SK-N-SH (cell line): Measurements from ENCODE around the gene ONECUT1. TPM values are rescaled to one million over a fixed set of nuclear protein-coding genes. Genes with fewer than 3 reads are reported as not detected.

Source experiments
- CTCF ChIA-PET: fragments of 300-600, 350-600 bp; formaldehyde crosslinking; extraction: SDS; loops from one replicate; lab custom pipeline; 2021; lab: Yijun Ruan, JAX
- POLR2A ChIA-PET: fragments of 350-600 bp; sonication (Branson Sonifier 250); formaldehyde crosslinking; extraction: SDS; loops from one replicate; lab custom pipeline; 2020; ENCODE audit warnings: antibody characterized with exemption, inconsistent platforms; lab: Yijun Ruan, JAX
- DNase-seq: peaks from one replicate; pipeline ENCODE4 v3.0.0; 2012
- H2AFZ ChIP-seq: fragments of 200-600 bp; sonication (generic); 2 replicates; pipeline ENCODE4 v1.8.1; 2016; ENCODE audit warnings: antibody characterized with exemption, mild to moderate bottlenecking, low read depth
- H3F3A ChIP-seq: fragments of 200-600 bp; sonication (generic); replicated peaks from 2 replicates; pipeline ENCODE3; 2016; ENCODE audit warnings: antibody characterized with exemption, mild to moderate bottlenecking; ENCODE audit not compliant: insufficient read depth
- H3K27ac ChIP-seq, 2 experiments: fragments of 200-500 bp in 1 of 2; fragments of 200-600 bp in 1 of 2; sonication (Bioruptor generic) in 1 of 2; sonication (generic), shearing (Covaris generic) in 1 of 2; 2 replicates each; pipeline versions ENCODE4 v1.5.1 to v1.6.1; 2014 to 2016; ENCODE audit warnings: low read depth in 2 of 2, inconsistent platforms in 1 of 2, low read length in 1 of 2, mild to moderate bottlenecking in 1 of 2, mixed read lengths in 1 of 2
- H3K27me3 ChIP-seq: fragments of 200-600 bp; sonication (generic), shearing (Covaris generic); 2 replicates; pipeline ENCODE4 v1.6.1; 2016; ENCODE audit warnings: mixed run types; ENCODE audit not compliant: insufficient read depth
- H3K36me3 ChIP-seq, 2 experiments: fragments of 200-500 bp in 1 of 2; fragments of 200-600 bp in 1 of 2; sonication (Bioruptor generic) in 1 of 2; sonication (generic) in 1 of 2; replicated peaks in 1 of 2; 2 replicates each; pipeline versions ENCODE3 to v1.5.1; 2014 to 2016; ENCODE audit warnings: low read length in 1 of 2, mild to moderate bottlenecking in 1 of 2; ENCODE audit not compliant: insufficient read depth in 2 of 2, control insufficient read depth in 1 of 2
- H3K4me1 ChIP-seq, 2 experiments: fragments of 200-500 bp in 1 of 2; fragments of 200-600 bp in 1 of 2; sonication (Bioruptor generic) in 1 of 2; sonication (generic), shearing (Covaris generic) in 1 of 2; 2 replicates each; pipeline versions ENCODE4 v1.5.1 to v1.6.1; 2014 to 2016; ENCODE audit warnings: low read depth in 1 of 2, low read length in 1 of 2, mixed run types in 1 of 2; ENCODE audit not compliant: insufficient read depth in 2 of 2, control insufficient read depth in 1 of 2
- H3K4me2 ChIP-seq: fragments of 200-600 bp; sonication (generic), shearing (Covaris generic); 2 replicates; pipeline ENCODE4 v1.6.1; 2017; ENCODE audit warnings: mixed run types
- H3K4me3 ChIP-seq, 2 experiments: fragments of 200-500 bp in 1 of 2; fragments of 200-600 bp in 1 of 2; sonication (Bioruptor generic) in 1 of 2; sonication (generic), shearing (Covaris generic) in 1 of 2; 2 replicates each; pipeline versions ENCODE4 v1.5.1 to v1.8.1; 2014 to 2016; ENCODE audit warnings: low read depth in 2 of 2, inconsistent platforms in 1 of 2, low read length in 1 of 2, mild to moderate bottlenecking in 1 of 2, mixed read lengths in 1 of 2, moderate library complexity in 1 of 2
- H3K79me2 ChIP-seq: fragments of 200-600 bp; sonication (generic); 2 replicates; pipeline ENCODE4 v1.8.1; 2017; ENCODE audit warnings: mild to moderate bottlenecking; ENCODE audit not compliant: insufficient read depth
- H3K9ac ChIP-seq: fragments of 200-600 bp; sonication (generic); 2 replicates; pipeline ENCODE4 v1.6.1; 2017; ENCODE audit warnings: mixed run types
- H3K9me2 ChIP-seq: fragments of 200-600 bp; sonication (generic); 2 replicates; pipeline ENCODE4 v1.6.1; 2017; ENCODE audit warnings: mixed run types
- H3K9me3 ChIP-seq: fragments of 200-600 bp; sonication (generic); 2 replicates; pipeline ENCODE4 v1.6.1; 2017; ENCODE audit warnings: mixed run types, mild to moderate bottlenecking, moderate library complexity
- H4K20me1 ChIP-seq: fragments of 200-600 bp; sonication (generic); 2 replicates; pipeline ENCODE4 v1.6.1; 2017; ENCODE audit warnings: mild to moderate bottlenecking, mixed run types; ENCODE audit not compliant: insufficient read depth
- CTCF ChIP-seq: fragments of 200-600 bp; sonication (generic); IDR thresholded peaks from 2 replicates; pipeline ENCODE4 v1.6.1; 2017; ENCODE audit warnings: antibody characterized with exemption, mild to moderate bottlenecking, moderate library complexity
- EP300 ChIP-seq, 2 experiments: IDR thresholded peaks; 2 replicates each; pipeline versions ENCODE4 v1.4.0 to v1.6.1; 2012; ENCODE audit warnings: borderline replicate concordance in 1 of 2, low read depth in 1 of 2, low read length in 1 of 2
- EZH2phosphoT487 ChIP-seq: fragments of 200-600 bp; sonication (generic); IDR thresholded peaks from 2 replicates; pipeline ENCODE4 v1.6.1; 2017; ENCODE audit warnings: low read depth, mixed run types, mild to moderate bottlenecking, antibody characterized with exemption, moderate library complexity, borderline replicate concordance
- FOXJ3 ChIP-seq: sonication (generic); formaldehyde crosslinking; IDR thresholded peaks from 2 replicates; pipeline ENCODE4 v1.5.1; 2020; ENCODE audit warnings: mild to moderate bottlenecking, missing genetic modification reagents
- FOXM1 ChIP-seq: IDR thresholded peaks from 2 replicates; pipeline ENCODE4 v1.4.0; 2012; ENCODE audit warnings: low read depth, mild to moderate bottlenecking
- GABPA ChIP-seq: IDR thresholded peaks from 2 replicates; pipeline ENCODE4 v1.4.0; 2012; ENCODE audit warnings: low read depth, mild to moderate bottlenecking
- IRF3 ChIP-seq: fragments of 150-350 bp; IDR thresholded peaks from 2 replicates; pipeline ENCODE4 v1.6.1; 2016; ENCODE audit warnings: mild to moderate bottlenecking, low read depth, low read length
- JUND ChIP-seq: IDR thresholded peaks from 2 replicates; pipeline ENCODE4 v1.4.0; 2012
- MAX ChIP-seq: IDR thresholded peaks from 2 replicates; pipeline ENCODE4 v1.4.0; 2012; ENCODE audit warnings: low read depth
- POLR2AphosphoS5 ChIP-seq: IDR thresholded peaks from 2 replicates; pipeline ENCODE4 v1.6.1; 2012; ENCODE audit warnings: low read depth, low read length
- RAD21 ChIP-seq: IDR thresholded peaks from 2 replicates; pipeline ENCODE4 v1.6.1; 2012; ENCODE audit warnings: mild to moderate bottlenecking, low read length
- TAF1 ChIP-seq: IDR thresholded peaks from 2 replicates; pipeline ENCODE4 v1.6.1; 2012; ENCODE audit warnings: low read depth, mild to moderate bottlenecking, low read length, moderate library complexity, borderline replicate concordance
- USF2 ChIP-seq: fragments of 150-350 bp; IDR thresholded peaks from 2 replicates; pipeline ENCODE4 v1.6.1; 2017; ENCODE audit warnings: antibody characterized with exemption, low read length, low read depth, borderline replicate concordance
- YY1 ChIP-seq: IDR thresholded peaks from 2 replicates; pipeline ENCODE4 v1.4.0; 2012; ENCODE audit warnings: low read depth, mild to moderate bottlenecking
- WGBS: methylation state at CpG from one replicate; pipeline ENCODE4 v1.1.6; 2017; ENCODE audit warnings: low lambda C conversion rate; 5-methylcytosine and 5-hydroxymethylcytosine counted together
- polyA plus RNA-seq, 3 experiments: library from polyadenylated mRNA; depleted of rRNA; stranded (reverse); fragments of >200 nt; gene quantifications; 2 replicates each; pipeline ENCODE4 v1.2.3, GENCODE V29; 2012
- TF ChIP-seq, protein P1 (sequence below): IDR thresholded peaks from 2 replicates; pipeline ENCODE4 v1.4.0; 2012; ENCODE audit warnings: low read depth, borderline replicate concordance

The ONECUT1 gene
- polyA plus RNA-seq, 1 of the 3 experiments (the other 2 are of a cell fraction) = not detected

GRCh38 chr15:52731004-52731403 is 59.1 kb downstream of the ONECUT1 start:
- no peak overlapping the region for H3K9ac ChIP-seq
- H3F3A ChIP-seq = peaks cover 2% of the 10 kb centered on the region
- H4K20me1 ChIP-seq = no peaks in the 10 kb centered on the region
- H3K36me3 ChIP-seq = no peaks in the 10 kb centered on the region
- no peak for DNase-seq
- no peaks in the 10 kb centered on the region for H3K79me2 ChIP-seq
- H3K27me3 ChIP-seq = no peaks in the 10 kb centered on the region
- no peak overlapping the region for H3K4me2 ChIP-seq
- TF ChIP-seq USF2 (no peak), YY1 (no peak)
- TF ChIP-seq, all 33 proteins: peak for 0
- ChIA-PET CTCF (interaction anchor here (0.6 to 1.9 kb wide), 6 partner anchors 36 to 475 kb away, joined by 3 to 10 read pairs (median 3); no protein-coding TSS in a partner anchor), POLR2A (no interaction called here)
- WGBS = 66% methylated on average over 3 of the region's 3 CpGs
- H2AFZ ChIP-seq = no peak overlapping the region
- H3K9me2 ChIP-seq = no peaks in the 10 kb centered on the region
- no peak overlapping the region for H3K4me3 ChIP-seq
- peaks cover 4 to 18% of the 10 kb centered on the region in 2 experiments for H3K4me1 ChIP-seq
- H3K27ac ChIP-seq = no peak overlapping the region
- H3K9me3 ChIP-seq = no peaks in the 10 kb centered on the region

GRCh38 chr15:52730594-52730993 is 59.5 kb downstream of the ONECUT1 start:
- H4K20me1 ChIP-seq = no peaks in the 10 kb centered on the region
- H3K4me3 ChIP-seq = no peak overlapping the region
- H3K79me2 ChIP-seq = no peaks in the 10 kb centered on the region
- H3F3A ChIP-seq = peaks cover 2% of the 10 kb centered on the region
- CTCF ChIA-PET = interaction anchor here (1.0 to 1.9 kb wide), 3 partner anchors 377 to 474 kb away, joined by 3 to 10 read pairs (median 3); no protein-coding TSS in a partner anchor
- H3K27me3 ChIP-seq = no peaks in the 10 kb centered on the region
- H3K9me3 ChIP-seq = no peaks in the 10 kb centered on the region
- no peak for DNase-seq
- 93% methylated on average over 7 of the region's 7 CpGs for WGBS
- no peak overlapping the region for H3K9ac ChIP-seq
- no peak overlapping the region for H2AFZ ChIP-seq
- H3K27ac ChIP-seq = no peak overlapping the region
- H3K9me2 ChIP-seq = no peaks in the 10 kb centered on the region
- POLR2A ChIA-PET = no interaction called here
- H3K4me1 ChIP-seq = peaks cover 4 to 18% of the 10 kb centered on the region in 2 experiments
- no peaks in the 10 kb centered on the region for H3K36me3 ChIP-seq
- no peak overlapping the region for H3K4me2 ChIP-seq
- TF ChIP-seq, protein P1, sequence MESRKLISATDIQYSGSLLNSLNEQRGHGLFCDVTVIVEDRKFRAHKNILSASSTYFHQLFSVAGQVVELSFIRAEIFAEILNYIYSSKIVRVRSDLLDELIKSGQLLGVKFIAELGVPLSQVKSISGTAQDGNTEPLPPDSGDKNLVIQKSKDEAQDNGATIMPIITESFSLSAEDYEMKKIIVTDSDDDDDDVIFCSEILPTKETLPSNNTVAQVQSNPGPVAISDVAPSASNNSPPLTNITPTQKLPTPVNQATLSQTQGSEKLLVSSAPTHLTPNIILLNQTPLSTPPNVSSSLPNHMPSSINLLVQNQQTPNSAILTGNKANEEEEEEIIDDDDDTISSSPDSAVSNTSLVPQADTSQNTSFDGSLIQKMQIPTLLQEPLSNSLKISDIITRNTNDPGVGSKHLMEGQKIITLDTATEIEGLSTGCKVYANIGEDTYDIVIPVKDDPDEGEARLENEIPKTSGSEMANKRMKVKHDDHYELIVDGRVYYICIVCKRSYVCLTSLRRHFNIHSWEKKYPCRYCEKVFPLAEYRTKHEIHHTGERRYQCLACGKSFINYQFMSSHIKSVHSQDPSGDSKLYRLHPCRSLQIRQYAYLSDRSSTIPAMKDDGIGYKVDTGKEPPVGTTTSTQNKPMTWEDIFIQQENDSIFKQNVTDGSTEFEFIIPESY = no peak
- TF ChIP-seq EP300 (IDR thresholded peaks at IDR 0.05; ENCODE audit: borderline replicate concordance in 1 of 2, low read depth in 1 of 2, low read length in 1 of 2) (no peak), JUND (no peak), RAD21 (no peak), TAF1 (no peak), FOXJ3 (no peak), IRF3 (no peak), POLR2AphosphoS5 (no peak), USF2 (no peak), YY1 (no peak), MAX (no peak), FOXM1 (no peak), CTCF (no peak), EZH2phosphoT487 (no peak), GABPA (no peak)
